T-helper 9 cell (primary cell): ENCODE measurements around the gene CEACAM20.
A peak's percentile ranks its signal among the peaks of the same experiment; 100 is the strongest.
"Not testable (repeated sequence)": the region's sequence is repeated elsewhere in the genome, so short reads cannot be mapped to it uniquely, and the experiment has no call there.

Experiments
- DNase-seq: peaks from one replicate; pipeline ENCODE4 v3.0.0-alpha.2; 2020

CEACAM20 gene

DNA sequence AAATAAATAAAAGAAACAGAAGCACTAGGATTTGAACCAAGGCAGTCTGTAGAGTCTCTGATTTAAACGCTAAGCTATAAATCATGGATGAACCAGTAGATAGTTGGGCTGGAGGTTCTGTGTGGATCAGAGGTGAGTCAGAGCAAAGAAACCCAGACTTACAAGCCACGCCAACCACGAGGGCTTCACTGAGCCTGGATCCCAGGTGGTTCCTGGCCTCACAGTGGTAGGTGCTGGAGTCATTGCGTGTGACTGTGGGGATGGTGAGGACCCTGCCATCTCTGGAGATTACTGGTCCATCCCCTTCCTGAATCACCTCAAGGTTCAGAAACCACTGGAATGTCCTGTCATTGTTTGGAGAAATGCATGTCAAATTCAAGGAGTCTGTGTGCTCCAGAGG lies 19.3 kb upstream of the CEACAM20 start:
- DNase-seq = no peak

GRCh38 chr19:44544031-44544430 lies 14.6 kb upstream of the CEACAM20 start:
- DNase-seq = no peak

DNA sequence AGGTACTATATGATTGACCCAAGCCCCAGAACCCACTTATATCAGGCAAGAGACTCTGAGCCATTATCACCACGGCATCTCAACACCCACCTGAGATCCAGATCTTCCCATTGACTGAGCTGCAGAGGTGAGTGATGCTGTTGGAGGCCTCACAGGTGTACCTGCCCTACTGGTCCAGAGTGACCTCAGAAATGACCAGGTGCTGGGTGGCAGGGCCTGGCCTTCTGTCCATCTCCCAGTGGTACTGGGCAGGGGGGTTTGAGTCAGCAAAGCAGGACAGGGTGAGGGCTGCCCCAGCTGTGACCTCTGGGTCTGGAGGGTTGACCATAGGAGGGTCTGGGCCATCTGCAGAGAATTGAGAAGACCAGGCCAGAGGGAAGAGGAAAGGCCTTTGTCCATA lies 13.2 kb upstream of the CEACAM20 start:
- no peak for DNase-seq

- no peak for DNase-seq
These were observed 11.3 kb upstream of the CEACAM20 start for GRCh38 chr19:44540736-44541135.

DNA sequence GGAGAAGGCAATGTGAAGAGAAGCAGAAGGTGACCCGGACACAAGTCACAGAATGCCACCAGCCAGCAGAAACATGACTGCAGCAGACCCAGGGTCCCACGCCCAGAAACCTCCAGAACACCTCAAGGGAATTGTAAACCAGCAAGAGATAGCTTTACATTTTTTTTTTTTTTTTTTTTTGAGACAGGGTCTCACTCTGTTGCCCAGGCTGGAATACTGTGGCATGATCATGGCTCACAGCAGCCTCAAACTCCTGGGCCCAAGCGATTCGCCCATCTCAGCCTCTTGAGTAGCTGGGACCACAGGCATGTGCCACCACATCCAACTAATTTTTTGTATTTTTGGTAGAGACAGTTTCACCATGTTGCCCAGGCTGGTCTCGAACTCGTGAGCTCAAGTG lies 10.5 kb upstream of the CEACAM20 start:
- DNase-seq = no peak

DNA sequence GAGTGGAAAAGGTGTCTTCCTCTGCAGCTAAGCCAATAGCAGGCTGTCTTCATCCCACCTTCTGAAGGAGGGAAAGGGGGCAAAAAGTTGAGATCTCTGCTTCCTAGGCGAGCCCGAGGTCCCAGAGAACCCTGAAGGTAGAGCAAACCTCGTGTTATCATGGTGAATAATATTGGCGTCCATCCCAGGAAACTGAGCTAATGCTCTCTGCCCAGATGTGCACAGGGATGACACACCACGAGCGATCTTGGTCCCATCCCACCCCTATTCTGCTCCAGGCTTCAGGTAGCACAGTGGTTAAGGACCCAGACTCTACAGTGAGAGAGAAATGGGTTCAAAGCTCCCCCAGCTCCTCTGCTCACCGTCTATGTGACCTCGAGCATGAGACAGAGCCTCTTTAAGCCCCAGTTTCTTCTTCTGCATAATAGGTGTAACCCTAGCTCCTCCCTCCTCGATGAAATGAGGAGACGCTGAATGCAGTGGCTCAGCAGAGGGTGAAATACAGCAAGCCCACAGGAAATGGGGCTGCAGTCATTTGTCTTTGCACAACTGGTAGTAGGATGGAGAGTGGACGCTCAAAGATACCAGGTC lies 9.9 kb upstream of the CEACAM20 start:
- no peak for DNase-seq

DNA sequence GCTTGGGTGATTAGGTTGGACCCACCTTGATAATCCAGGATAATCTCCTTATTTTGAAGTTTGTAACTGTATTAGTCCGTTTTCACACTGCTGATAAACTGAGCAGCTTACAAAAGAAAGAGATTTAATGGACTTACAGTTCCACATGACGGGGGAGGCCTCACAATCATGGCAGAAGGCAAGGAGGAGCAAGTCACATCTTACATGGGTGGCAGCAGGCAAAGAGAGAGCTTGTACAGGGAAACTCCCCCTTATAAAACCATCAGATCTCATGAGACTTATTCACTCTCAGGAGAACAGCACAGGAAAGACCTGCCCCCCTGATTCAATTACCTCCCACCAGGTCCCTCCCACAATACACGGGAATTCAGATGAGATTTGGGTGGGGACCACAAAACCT lies 5.9 kb upstream of the CEACAM20 start:
- not testable (repeated sequence) for DNase-seq

DNA sequence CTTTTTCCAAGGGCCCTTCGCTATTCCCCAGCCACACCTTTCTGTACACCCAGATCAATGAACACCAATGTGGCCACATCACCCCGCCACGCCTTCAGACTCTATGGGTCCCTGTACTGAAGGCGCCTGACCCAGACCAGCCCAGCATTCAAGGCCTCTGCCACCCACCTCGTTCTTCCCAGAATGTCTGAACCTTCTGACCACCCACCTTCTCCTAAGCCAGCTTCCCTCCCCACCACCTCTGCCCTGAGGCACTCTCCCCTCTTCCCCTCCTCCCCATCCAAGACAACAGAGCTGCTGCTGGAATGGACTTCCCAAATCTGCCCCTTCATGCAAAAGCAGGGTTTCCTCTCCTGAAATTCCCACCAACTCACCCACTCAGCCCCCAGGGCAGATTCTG lies 3.3 kb upstream of the CEACAM20 start:
- DNase-seq = no peak

DNA sequence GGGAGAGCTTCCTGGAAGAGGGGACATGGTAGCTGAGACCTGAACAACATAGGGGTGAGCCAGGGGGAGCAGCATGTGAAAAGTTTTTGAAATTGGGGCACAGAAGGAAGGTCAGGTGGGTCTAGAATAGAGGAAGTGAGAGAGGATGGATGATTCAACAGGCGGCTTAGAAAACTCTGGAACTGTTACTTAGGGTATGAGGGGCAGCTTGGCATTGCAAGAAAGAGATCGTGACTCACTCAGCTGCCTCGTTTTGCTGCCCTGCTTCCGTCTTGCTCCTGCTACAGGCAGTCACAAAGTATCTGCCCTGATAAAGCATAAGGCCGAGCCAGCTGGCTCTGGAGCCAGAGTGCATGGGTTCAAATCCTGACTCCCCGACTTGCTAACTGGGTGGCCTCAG lies 1.3 kb upstream of the CEACAM20 start:
- DNase-seq = no peak

DNA sequence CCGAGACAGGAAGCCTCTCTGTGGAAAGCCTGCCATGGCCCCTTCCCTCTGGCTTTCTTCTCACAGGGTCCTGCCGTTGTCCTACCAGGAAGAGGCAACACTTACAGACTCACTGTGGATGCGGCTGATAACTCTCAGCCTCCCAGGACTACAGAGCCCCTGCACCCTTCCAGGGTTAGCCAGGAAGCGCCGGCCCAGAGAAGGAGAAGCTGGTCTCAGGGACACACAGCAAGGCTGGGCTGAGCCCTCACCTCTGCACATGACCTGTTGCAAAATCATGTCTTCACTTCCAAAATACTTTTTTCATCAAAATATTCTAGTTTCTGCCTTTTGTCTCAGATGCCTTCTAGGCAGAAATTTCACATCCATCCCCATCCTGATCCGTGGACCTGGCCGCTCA lies 1.9 kb downstream of the CEACAM20 start:
- no peak for DNase-seq

GRCh38 chr19:44525721-44526430 lies 3.6 kb downstream of the CEACAM20 start:
- DNase-seq = no peak

DNA sequence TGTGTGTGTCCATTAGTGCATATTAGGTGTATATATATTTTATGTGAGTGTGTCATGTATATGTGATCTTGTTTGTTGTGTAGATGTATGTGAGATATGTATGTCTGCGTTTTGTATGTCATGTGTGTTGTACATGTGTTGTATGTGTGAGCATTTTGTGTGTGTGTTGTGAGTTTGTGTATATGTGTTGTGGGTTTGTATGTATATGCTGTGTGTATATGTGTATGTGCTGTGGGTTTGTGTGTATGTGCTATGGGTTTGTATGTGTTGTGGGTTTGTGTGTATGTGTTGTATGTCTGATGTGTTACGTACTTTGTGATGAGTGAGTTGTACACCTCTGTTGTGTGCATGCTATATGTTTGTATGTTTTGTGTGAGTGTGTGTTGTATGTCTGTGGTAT lies 8.1 kb downstream of the CEACAM20 start:
- no peak for DNase-seq

GRCh38 chr19:44517146-44517545 lies 12.3 kb downstream of the CEACAM20 start:
- no peak for DNase-seq

DNA sequence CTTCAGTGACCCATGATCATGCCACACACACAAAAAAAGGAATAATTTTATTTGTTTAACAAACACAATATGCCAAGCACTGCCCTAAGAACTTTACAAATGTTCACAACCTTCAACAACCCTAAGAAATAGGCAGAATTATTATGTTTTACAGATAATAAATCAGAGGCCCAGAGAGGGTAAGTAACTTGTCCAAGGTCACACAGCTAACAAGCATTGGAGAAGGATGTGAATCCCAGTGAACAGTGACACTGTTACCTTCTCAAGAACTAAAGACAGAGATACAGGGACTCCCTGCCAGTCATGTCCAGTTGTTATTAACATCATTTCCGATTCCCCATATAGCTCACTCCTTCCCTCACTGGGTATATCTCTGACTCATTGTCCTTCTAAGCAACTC lies 13.6 kb downstream of the CEACAM20 start:
- DNase-seq = no peak

- DNase-seq = no peak
These were observed 14.4 kb downstream of the CEACAM20 start for GRCh38 chr19:44515031-44515430.

DNA sequence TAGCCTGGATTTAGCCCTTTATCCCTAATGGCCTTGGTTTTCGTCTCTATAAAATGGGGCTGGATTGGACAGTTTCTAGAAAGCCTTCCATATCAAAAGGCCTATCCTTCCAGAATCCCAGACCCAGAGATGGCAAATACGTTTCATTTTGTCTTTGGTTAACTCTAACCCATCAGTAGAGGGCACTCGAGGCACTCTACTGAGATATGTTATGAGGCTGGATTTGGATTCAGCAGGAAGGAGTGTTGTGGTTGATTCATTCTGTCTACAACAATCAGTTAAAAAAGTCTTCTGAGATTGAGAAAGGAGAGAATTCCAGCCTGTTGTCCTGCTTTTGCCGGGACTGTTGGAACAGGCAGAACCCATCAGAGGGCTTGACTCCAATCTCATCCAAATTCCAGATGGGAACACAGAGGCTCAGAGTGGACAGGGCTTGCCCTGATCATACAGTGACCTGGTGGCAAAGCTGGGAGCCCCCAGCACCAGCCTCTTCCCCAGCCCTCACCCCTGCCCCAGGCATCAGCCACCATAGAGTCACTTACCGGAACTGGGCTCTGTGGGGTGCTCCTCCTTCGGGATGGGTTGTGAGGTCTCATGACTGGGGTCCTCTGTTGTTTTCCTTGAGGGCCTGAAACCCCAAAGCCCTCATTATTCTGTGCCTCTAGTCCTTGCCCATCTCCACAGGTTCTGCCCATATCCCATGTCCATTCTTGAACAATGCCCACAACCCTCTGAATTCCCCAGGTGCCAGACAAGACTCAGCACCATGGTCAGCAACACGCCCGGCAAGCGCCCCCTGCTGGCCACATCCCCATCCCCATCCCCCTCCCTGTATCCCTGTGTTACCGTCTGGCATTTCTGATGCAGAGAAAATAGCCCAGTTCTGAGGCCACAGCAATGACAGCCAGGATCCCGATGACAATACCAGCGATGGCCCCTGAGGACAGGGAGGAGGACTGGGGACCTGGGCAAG lies 16.9 kb downstream of the CEACAM20 start:
- DNase-seq = no peak

GRCh38 chr19:44509478-44509877 lies 20.0 kb downstream of the CEACAM20 start:
- no peak for DNase-seq

GRCh38 chr19:44499962-44500949 lies 29.2 kb downstream of the CEACAM20 start, which contains the start of gene ZNF180:
TSS of gene ZNF180 (minus strand) at chr19:44500522. CDS start at chr19:44497334, 3,188 bp downstream.
- DNase-seq = peak; percentile 95

GRCh38 chr19:44499559-44499958 lies 29.9 kb downstream of the CEACAM20 start:
- DNase-seq = no peak

DNA sequence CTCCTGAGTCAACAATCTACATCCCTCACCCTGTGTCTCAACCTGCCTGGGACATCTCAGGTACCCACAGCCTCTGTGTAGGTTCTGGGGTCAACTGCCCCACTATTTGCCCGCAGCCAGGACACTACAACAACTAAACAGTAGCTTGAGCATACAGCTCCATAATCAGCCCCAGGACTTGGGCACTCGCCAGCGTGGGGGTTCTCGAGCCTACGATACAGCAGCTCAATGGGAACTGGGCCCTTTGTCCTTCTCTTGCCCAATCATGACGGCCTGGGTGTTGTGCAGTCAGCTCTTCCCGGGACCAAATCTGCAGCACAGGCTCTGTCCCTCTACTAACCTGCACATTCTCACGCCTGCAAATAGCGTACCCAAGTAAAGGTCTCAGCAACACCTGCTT lies 30.5 kb downstream of the CEACAM20 start:
- no peak for DNase-seq

DNA sequence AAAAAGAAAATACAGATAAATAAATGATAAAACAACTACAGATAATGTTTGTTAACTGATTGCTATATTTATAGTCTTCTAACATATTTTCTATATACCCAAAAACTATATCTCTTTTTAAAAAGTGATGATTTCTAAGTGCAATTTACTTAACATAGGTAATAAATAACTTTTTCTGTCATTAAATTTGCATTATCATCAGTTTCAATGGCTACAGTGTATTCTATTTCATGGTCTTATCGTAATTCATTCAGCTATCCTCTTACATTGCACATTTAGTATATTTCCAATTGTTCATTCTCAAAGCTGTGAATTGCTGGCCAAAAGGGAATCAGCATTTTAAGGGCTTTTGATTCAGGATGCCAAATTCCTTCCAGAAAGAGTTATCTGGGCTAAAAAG lies 32.8 kb downstream of the CEACAM20 start:
- DNase-seq = no peak
